Panc1 (cell line): ENCODE results near the gene ADNP. TPM values are rescaled to one million over a fixed set of nuclear protein-coding genes. Genes with fewer than 3 reads are reported as not detected.

Source experiments
- ATAC-seq: fragments of 200-7000 bp; cut with Tn5 transposase; 2 replicates; pipeline ENCODE4 v1.9.1; 2020; ENCODE audit warnings: mild to moderate bottlenecking, moderate library complexity
- BruUV-seq: library from RNA; stranded (reverse); fragments of 400-500 nt; replicated peaks from 2 replicates; lab custom pipeline; 2021; lab: Mats Ljungman, UMichigan
- CTCF ChIA-PET: fragments of 300-600 bp; sonication (Branson Sonifier 250); formaldehyde crosslinking; loops from one replicate; lab custom pipeline; 2022; ENCODE audit warnings: antibody characterized with exemption; lab: Charles Lee
- POLR2A ChIA-PET: fragments of 300-600 bp; sonication (Branson Sonifier 250); formaldehyde crosslinking; loops from one replicate; lab custom pipeline; 2022; ENCODE audit warnings: antibody characterized with exemption; lab: Charles Lee
- DNase-seq: peaks from one replicate; pipeline ENCODE4 v3.0.0-alpha.2; 2010; ENCODE audit warnings: low read depth, low spot score
- H3K27ac ChIP-seq: 2 replicates; pipeline ENCODE4 v1.5.1; 2011; ENCODE audit warnings: mild to moderate bottlenecking, low read length, inconsistent platforms
- H3K27me3 ChIP-seq: fragments of 200-500 bp; sonication (Bioruptor generic); 2 replicates; pipeline ENCODE4 v1.6.0; 2014; ENCODE audit warnings: low read length, inconsistent platforms; ENCODE audit not compliant: control insufficient read depth, insufficient read depth
- H3K36me3 ChIP-seq: fragments of 200-500 bp; sonication (Bioruptor generic); 2 replicates; pipeline ENCODE4 v1.5.1; 2014; ENCODE audit warnings: inconsistent platforms, mild to moderate bottlenecking, low read length, moderate library complexity; ENCODE audit not compliant: control insufficient read depth, insufficient read depth
- H3K4me1 ChIP-seq: 2 replicates; pipeline ENCODE4 v1.5.1; 2011; ENCODE audit warnings: inconsistent platforms, mild to moderate bottlenecking, low read length, moderate library complexity; ENCODE audit not compliant: control insufficient read depth, insufficient read depth
- H3K4me3 ChIP-seq, 2 experiments: 2 replicates each; pipeline ENCODE4 v1.5.1; 2011 to 2012; ENCODE audit warnings: low read depth in 2 of 2, low read length in 2 of 2, mild to moderate bottlenecking in 2 of 2, inconsistent platforms in 1 of 2, moderate library complexity in 1 of 2
- H3K9me3 ChIP-seq: fragments of 200-500 bp; sonication (Bioruptor generic); 2 replicates; pipeline ENCODE4 v1.5.1; 2014; ENCODE audit warnings: low read depth, mild to moderate bottlenecking, inconsistent platforms, low read length, moderate library complexity; ENCODE audit not compliant: control insufficient read depth, insufficient read depth
- POLR2AphosphoS5 ChIP-seq: IDR thresholded peaks from 2 replicates; pipeline ENCODE4 v1.6.1; 2012; ENCODE audit warnings: mild to moderate bottlenecking, low read depth, low read length, moderate library complexity
- SIN3A ChIP-seq: IDR thresholded peaks from 2 replicates; pipeline ENCODE4 v1.6.1; 2012; ENCODE audit warnings: low read depth, mild to moderate bottlenecking, low read length, moderate library complexity, borderline replicate concordance; ENCODE audit not compliant: insufficient read depth
- TCF7L2 ChIP-seq: IDR thresholded peaks from 2 replicates; pipeline ENCODE4 v1.6.1; 2011; ENCODE audit warnings: mild to moderate bottlenecking, low read depth, low read length, inconsistent platforms
- in situ Hi-C: cut with HindIII; loops from 2 replicates; pipeline ENCODE4 v1.10.0; 2016; ENCODE audit warnings: low sequenced_read_pairs, low pct_unique_long_range_greater_than_20kb
- intact Hi-C: fragments of 100-400 bp; cut with micrococcal nuclease; formaldehyde crosslinking; loops from one replicate; pipeline ENCODE4 v1.10.0; 2022; ENCODE audit not compliant: unreplicated experiment
- total RNA-seq: library from RNA; stranded (reverse); gene quantifications from one replicate; pipeline ENCODE4 v1.2.1, GENCODE V29; 2021; ENCODE audit not compliant: unreplicated experiment
- TF ChIP-seq, protein P1 (sequence below), 2 experiments: IDR thresholded peaks; 2 replicates each; pipeline ENCODE4 v1.6.1; 2011 to 2012; ENCODE audit warnings: low read depth in 2 of 2, control low read depth in 1 of 2, low read length in 1 of 2, mild to moderate bottlenecking in 1 of 2, moderate library complexity in 1 of 2; ENCODE audit not compliant: insufficient read depth in 1 of 2
- TF ChIP-seq, protein P2 (sequence below): fragments of 450-650 bp; IDR thresholded peaks from 2 replicates; pipeline ENCODE4 v1.5.1; 2017; ENCODE audit warnings: mild to moderate bottlenecking

ADNP gene
- total RNA-seq, 1 experiment from 2014 or later = 65.1 TPM

DNA sequence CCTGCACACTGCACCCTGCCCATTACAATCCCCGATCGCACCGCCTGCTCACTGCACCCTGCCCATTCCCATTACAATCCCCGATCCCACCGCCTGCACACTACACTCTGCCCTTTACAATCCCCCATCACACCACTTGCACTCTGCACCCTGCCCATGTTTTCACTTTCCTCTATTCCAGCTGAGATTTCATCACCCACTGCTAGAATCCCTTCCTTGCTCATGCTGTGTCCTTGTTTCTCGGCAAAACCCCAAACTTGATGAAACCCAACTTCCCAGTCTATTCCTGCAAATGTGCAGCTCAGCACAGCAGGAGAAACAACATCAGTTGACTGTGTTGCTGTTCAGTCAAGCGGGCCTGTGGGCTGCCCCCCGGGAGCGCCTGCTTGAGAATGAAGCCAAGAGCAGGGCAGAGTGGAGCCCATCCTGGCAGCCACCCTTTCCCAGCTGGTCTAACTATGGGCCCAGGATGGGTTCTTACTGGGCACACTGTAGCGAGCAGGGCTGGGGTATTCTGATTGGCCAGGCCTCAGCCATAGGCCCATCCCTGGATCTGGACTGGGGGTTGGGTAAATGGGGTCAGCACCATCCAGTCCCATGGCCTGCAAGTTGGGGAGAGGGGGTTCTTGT, 44.6 kb upstream of the ADNP start:
- Histone ChIP-seq H3K4me1 (0 out of 2 replicates have a peak, but pooled peaks cover 3% of the 10 kb centered on the region), H3K4me3 (no peak overlapping the region), H3K36me3 (no peaks in the 10 kb centered on the region), H3K9me3 (no peaks in the 10 kb centered on the region), H3K27me3 (no peaks in the 10 kb centered on the region), H3K27ac (no peak overlapping the region)
- ChIA-PET CTCF (no interaction called here), POLR2A (no interaction called here)
- DNase-seq (no peak), ATAC-seq (no peak)
- no TSS peak for BruUV-seq
- intact Hi-C loops = no loop called here
- TF ChIP-seq POLR2AphosphoS5 (no peak), SIN3A (no peak), TCF7L2 (no peak)
- TF ChIP-seq, protein P1, sequence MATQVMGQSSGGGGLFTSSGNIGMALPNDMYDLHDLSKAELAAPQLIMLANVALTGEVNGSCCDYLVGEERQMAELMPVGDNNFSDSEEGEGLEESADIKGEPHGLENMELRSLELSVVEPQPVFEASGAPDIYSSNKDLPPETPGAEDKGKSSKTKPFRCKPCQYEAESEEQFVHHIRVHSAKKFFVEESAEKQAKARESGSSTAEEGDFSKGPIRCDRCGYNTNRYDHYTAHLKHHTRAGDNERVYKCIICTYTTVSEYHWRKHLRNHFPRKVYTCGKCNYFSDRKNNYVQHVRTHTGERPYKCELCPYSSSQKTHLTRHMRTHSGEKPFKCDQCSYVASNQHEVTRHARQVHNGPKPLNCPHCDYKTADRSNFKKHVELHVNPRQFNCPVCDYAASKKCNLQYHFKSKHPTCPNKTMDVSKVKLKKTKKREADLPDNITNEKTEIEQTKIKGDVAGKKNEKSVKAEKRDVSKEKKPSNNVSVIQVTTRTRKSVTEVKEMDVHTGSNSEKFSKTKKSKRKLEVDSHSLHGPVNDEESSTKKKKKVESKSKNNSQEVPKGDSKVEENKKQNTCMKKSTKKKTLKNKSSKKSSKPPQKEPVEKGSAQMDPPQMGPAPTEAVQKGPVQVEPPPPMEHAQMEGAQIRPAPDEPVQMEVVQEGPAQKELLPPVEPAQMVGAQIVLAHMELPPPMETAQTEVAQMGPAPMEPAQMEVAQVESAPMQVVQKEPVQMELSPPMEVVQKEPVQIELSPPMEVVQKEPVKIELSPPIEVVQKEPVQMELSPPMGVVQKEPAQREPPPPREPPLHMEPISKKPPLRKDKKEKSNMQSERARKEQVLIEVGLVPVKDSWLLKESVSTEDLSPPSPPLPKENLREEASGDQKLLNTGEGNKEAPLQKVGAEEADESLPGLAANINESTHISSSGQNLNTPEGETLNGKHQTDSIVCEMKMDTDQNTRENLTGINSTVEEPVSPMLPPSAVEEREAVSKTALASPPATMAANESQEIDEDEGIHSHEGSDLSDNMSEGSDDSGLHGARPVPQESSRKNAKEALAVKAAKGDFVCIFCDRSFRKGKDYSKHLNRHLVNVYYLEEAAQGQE (IDR thresholded peaks at IDR 0.05; ENCODE audit: insufficient read depth in 1 of 2, low read depth in 2 of 2, low read length in 1 of 2) = no peak
- TF ChIP-seq, protein P2, sequence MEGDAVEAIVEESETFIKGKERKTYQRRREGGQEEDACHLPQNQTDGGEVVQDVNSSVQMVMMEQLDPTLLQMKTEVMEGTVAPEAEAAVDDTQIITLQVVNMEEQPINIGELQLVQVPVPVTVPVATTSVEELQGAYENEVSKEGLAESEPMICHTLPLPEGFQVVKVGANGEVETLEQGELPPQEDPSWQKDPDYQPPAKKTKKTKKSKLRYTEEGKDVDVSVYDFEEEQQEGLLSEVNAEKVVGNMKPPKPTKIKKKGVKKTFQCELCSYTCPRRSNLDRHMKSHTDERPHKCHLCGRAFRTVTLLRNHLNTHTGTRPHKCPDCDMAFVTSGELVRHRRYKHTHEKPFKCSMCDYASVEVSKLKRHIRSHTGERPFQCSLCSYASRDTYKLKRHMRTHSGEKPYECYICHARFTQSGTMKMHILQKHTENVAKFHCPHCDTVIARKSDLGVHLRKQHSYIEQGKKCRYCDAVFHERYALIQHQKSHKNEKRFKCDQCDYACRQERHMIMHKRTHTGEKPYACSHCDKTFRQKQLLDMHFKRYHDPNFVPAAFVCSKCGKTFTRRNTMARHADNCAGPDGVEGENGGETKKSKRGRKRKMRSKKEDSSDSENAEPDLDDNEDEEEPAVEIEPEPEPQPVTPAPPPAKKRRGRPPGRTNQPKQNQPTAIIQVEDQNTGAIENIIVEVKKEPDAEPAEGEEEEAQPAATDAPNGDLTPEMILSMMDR = no peak
- in situ Hi-C loops = no loop called here

DNA sequence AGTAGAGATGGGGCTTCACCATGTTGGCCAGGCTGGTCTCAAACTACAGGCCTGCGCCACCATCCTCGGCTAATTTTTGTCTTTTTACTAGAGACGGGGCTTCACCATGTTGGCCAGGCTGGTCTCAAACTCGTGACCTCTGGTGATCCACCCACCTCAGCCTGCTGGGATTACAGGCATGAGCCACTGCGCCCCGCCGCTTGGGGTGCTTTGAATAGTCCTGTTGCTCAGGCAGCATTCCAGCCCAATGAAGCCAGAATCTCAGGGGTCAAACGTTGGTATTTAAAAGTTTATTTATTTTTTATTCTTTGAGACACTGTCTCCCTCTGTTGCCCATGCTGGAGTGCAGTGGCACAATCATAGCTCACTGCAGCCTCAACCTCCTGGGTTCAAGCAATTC, 38.7 kb upstream of the ADNP start:
- Histone ChIP-seq H3K27me3 (no peaks in the 10 kb centered on the region), H3K4me3 (no peak overlapping the region), H3K9me3 (no peaks in the 10 kb centered on the region), H3K27ac (no peak overlapping the region), H3K4me1 (no peaks in the 10 kb centered on the region), H3K36me3 (no peaks in the 10 kb centered on the region)
- in situ Hi-C loops (no loop called here), intact Hi-C loops (no loop called here)
- POLR2A ChIA-PET = no interaction called here
- DNase-seq (no peak), ATAC-seq (no peak)
- CTCF ChIA-PET = no interaction called here
- no TSS peak for BruUV-seq
- TF ChIP-seq SIN3A (no peak), TCF7L2 (no peak), POLR2AphosphoS5 (no peak)
- TF ChIP-seq, protein P1 (IDR thresholded peaks at IDR 0.05; ENCODE audit: insufficient read depth in 1 of 2, low read depth in 2 of 2, low read length in 1 of 2) = no peak
- TF ChIP-seq, protein P2 = no peak
